Activated B cell treated with CpG ODN at 0.5 μM for 24 hours (primary cell): ENCODE measurements around the gene HIBADH. TPM values are rescaled to one million over a fixed set of nuclear protein-coding genes. Genes with fewer than 3 reads are reported as not detected.

Experiments used
- ATAC-seq: fragments of 200-7000 bp; cut with Tn5 transposase; one replicate; pipeline ENCODE4 v1.10.0; 2021; ENCODE audit warnings: low read depth, mild to moderate bottlenecking, moderate library complexity
- CTCF ChIA-PET: fragments of 350-600 bp; sonication (Branson Sonifier 250); formaldehyde crosslinking; loops from one replicate; lab custom pipeline; 2021; ENCODE audit warnings: antibody characterized with exemption; lab: Charles Lee
- POLR2A ChIA-PET: fragments of 350-600 bp; sonication (Branson Sonifier 250); formaldehyde crosslinking; loops from one replicate; lab custom pipeline; 2021; ENCODE audit warnings: antibody characterized with exemption; lab: Charles Lee
- DNase-seq: peaks from one replicate; pipeline ENCODE4 v3.0.0; 2022
- H3K27ac Mint-ChIP-seq: one replicate; pipeline ENCODE4 v1.8.0; 2020; ENCODE audit warnings: mixed read lengths
- H3K27me3 Mint-ChIP-seq: one replicate; pipeline ENCODE4 v1.8.0; 2021; ENCODE audit warnings: mixed read lengths
- H3K36me3 Mint-ChIP-seq: one replicate; pipeline ENCODE4 v1.8.0; 2021; ENCODE audit warnings: low read depth, mixed read lengths
- H3K4me1 Mint-ChIP-seq: one replicate; pipeline ENCODE4 v1.8.0; 2021; ENCODE audit warnings: mixed read lengths
- H3K4me3 Mint-ChIP-seq: one replicate; pipeline ENCODE4 v1.8.0; 2020; ENCODE audit warnings: mild to moderate bottlenecking, mixed read lengths
- H3K9me3 Mint-ChIP-seq: one replicate; pipeline ENCODE4 v1.8.0; 2020; ENCODE audit warnings: mixed read lengths
- intact Hi-C: fragments of 100-400 bp; cut with micrococcal nuclease; formaldehyde crosslinking; loops from one replicate; pipeline ENCODE4 v1.15.1; 2024
- total RNA-seq: library from RNA; stranded (reverse); gene quantifications from 2 replicates; pipeline ENCODE4 v1.2.3, GENCODE V29; 2022
- TF ChIP-seq, protein P1 (sequence below): fragments of 200-600 bp; IDR thresholded peaks from one replicate; pipeline ENCODE4 v1.8.0; 2022; ENCODE audit warnings: antibody characterized with exemption, mild to moderate bottlenecking

The HIBADH gene
- total RNA-seq, 1 donor from 2014 or later = 9.8 TPM

DNA sequence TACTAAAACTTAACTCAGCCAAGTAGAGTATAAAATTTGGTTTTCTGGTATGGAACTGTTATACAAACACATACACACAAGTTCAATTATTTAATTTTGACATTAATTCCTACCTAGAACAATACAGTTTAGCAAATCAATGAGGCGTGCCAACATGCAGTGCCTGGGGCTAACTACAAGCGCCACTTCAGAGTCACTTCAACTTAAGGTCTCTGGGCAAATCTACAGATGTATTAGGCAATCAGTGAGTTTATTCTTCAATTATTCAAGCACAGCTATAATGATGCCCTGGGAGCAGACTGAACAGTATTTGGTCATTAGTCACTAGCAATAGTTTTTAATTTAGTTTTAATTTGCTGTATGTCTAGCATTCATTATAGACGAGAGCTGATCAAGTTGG lies 51.6 kb downstream of the HIBADH start:
- CTCF ChIA-PET = no interaction called here
- Mint-ChIP-seq H3K9me3 (no peaks in the 10 kb centered on the region), H3K36me3 (peaks cover 4% of the 10 kb centered on the region), H3K4me1 (no peaks in the 10 kb centered on the region), H3K27ac (no peak overlapping the region), H3K4me3 (no peak overlapping the region), H3K27me3 (no peaks in the 10 kb centered on the region)
- POLR2A ChIA-PET = no interaction called here
- TF ChIP-seq, protein P1, sequence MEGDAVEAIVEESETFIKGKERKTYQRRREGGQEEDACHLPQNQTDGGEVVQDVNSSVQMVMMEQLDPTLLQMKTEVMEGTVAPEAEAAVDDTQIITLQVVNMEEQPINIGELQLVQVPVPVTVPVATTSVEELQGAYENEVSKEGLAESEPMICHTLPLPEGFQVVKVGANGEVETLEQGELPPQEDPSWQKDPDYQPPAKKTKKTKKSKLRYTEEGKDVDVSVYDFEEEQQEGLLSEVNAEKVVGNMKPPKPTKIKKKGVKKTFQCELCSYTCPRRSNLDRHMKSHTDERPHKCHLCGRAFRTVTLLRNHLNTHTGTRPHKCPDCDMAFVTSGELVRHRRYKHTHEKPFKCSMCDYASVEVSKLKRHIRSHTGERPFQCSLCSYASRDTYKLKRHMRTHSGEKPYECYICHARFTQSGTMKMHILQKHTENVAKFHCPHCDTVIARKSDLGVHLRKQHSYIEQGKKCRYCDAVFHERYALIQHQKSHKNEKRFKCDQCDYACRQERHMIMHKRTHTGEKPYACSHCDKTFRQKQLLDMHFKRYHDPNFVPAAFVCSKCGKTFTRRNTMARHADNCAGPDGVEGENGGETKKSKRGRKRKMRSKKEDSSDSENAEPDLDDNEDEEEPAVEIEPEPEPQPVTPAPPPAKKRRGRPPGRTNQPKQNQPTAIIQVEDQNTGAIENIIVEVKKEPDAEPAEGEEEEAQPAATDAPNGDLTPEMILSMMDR = no peak
- intact Hi-C loops = no loop called here
- ATAC-seq (no peak), DNase-seq (no peak)

DNA sequence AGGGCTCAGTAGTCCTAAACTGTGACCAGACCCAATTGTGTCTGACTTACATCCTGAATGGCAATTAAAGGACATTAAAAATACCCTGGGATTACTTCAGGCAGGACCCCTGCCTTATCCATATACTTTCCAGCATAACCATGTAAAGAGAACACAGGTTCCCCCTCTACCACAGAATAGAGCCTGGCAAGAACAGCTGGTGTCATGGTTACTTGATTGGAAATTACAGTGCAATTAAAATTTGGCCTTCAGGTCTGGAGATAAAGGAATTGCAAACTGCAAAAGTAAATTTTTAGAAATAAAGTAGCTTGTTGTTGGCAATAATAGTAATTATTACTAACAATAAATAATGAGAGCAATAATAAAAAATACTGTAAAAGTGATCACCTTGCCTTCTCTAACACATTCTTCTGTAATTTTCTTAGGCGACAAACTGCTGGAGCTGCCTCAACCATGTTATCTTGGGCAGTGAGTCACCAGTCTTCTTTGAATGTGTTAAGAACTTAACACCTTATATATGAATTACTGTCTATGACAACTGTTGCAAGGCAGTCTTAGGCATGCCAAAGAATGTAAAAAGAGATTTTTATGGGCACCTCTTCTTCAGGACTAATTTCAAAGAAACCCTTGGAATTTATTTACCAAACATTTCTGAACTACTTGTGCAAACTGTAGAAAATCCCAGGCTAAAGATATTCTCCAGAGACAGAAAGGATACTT lies 53.7 kb downstream of the HIBADH start:
- ATAC-seq = no peak
- H3K36me3 Mint-ChIP-seq = no peaks in the 10 kb centered on the region
- ChIA-PET CTCF (no interaction called here), POLR2A (no interaction called here)
- TF ChIP-seq, protein P1 = no peak
- H3K4me3 Mint-ChIP-seq = no peak overlapping the region
- H3K9me3 Mint-ChIP-seq = no peaks in the 10 kb centered on the region
- no peaks in the 10 kb centered on the region for H3K4me1 Mint-ChIP-seq
- no peaks in the 10 kb centered on the region for H3K27me3 Mint-ChIP-seq
- no peak overlapping the region for H3K27ac Mint-ChIP-seq
- intact Hi-C loops = no loop called here
- DNase-seq = no peak

DNA sequence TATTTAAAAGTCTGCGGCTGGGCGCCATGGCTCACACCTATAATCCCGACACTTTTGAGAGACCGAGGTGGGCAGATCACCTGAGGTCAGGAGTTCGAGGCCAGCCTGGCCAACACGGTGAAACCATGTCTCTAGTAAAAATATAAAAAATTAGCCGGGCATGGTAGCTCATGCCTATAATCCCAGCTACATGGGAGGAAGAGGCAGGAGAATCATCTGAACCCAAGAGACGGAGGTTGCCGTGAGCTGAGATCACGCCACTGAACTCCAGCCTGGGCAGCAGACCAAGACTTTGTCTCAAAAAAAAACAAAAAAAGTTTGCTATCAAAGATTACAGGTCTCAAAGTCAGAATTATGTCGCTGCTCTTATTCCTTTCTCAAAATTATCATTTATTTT lies 55.5 kb downstream of the HIBADH start:
- intact Hi-C loops = no loop called here
- H3K4me3 Mint-ChIP-seq = no peak overlapping the region
- H3K9me3 Mint-ChIP-seq = no peaks in the 10 kb centered on the region
- ChIA-PET POLR2A (no interaction called here), CTCF (interaction anchor here (0.7 to 3.7 kb wide), 3 partner anchors 30 to 411 kb away, joined by 3 to 19 read pairs (median 4); no protein-coding TSS in a partner anchor)
- DNase-seq (no peak), ATAC-seq (no peak)
- no peaks in the 10 kb centered on the region for H3K36me3 Mint-ChIP-seq
- H3K4me1 Mint-ChIP-seq = no peaks in the 10 kb centered on the region
- no peaks in the 10 kb centered on the region for H3K27me3 Mint-ChIP-seq
- no peak overlapping the region for H3K27ac Mint-ChIP-seq
- TF ChIP-seq, protein P1 = no peak

DNA sequence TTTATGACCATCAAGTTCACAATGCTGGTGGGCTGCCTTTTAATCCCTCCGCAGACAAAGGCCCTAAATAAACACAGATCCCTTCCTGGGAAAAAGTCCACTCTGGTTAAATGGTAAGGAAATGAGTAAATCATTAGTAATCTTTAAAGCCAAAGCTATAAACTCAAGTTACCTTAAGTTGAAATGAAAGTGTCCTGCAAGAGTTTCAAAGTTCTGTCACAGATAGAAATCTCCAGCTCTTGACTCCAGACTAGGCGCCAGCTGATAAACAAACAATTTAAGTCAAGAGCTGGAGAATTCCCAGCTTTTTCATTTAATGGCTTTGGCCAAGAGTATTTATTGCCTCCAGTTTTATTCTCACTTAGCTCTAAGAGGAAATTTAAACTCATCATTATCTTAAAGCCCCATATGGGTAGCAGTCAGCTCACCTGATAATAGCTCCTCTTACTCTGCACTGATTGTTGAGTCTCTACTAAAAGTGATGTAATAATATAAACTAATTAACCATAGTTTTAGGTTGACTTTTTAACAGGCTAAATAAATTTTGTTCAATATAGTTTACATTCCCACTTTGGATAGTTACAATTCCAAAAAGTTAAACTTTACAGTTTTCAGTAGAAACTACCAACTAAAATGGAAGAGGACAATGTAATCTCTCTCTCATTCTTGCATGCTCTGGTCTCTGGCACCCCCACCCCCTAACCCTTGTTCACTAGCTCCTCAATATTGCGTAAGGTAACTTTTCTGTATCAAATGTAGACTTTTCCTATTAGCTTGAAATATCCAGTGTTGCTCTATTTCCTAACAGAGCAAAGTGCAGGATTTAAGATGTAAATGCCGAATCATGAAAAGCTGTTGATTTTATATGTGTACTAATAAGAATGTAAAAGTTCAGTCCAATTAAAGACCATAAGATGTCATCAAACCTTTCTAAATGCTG lies 56.1 kb downstream of the HIBADH start:
- intact Hi-C loops = no loop called here
- no peaks in the 10 kb centered on the region for H3K4me1 Mint-ChIP-seq
- POLR2A ChIA-PET = no interaction called here

More for the DNA sequence above, 56.1 kb downstream of the HIBADH start:
- DNase-seq (no peak), ATAC-seq (no peak)
- Mint-ChIP-seq H3K4me3 (no peak overlapping the region), H3K27me3 (no peaks in the 10 kb centered on the region), H3K36me3 (no peaks in the 10 kb centered on the region), H3K27ac (no peak overlapping the region), H3K9me3 (no peaks in the 10 kb centered on the region)
- TF ChIP-seq, protein P1 = no peak
- CTCF ChIA-PET = interaction anchor here (0.7 to 3.7 kb wide), 5 partner anchors 29 to 419 kb away, joined by 3 to 19 read pairs (median 4); partner anchors contain the start of gene HOXA13
